ENCODE results near the gene KIF5C. TPM values are rescaled to one million over a fixed set of nuclear protein-coding genes. Genes with fewer than 3 reads are reported as not detected.

Gene KIF5C
- total RNA-seq, 1 donor from 2014 or later = 13.3 TPM

DNA sequence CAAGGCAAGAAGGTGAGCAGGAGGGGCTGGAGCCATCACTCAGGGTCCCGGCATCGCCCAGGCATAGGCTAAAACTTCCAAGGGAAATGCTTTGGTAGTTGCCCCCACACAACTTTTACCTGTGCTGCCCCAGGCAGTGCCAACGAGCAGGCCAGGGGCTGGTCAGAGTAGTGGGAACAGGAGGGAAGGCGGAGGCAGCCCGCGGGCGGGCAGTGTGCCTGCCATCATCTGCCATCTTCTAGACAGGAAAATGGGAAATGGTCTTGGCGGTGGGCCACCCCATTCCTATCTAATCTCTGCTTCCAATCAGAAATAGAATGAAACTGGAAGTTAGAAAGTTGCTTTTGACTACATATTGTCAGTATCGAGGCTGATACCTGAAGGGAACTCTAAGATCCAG, 137.5 kb downstream of the KIF5C start:
- Histone ChIP-seq H3K4me1 (no peaks in the 10 kb centered on the region), H3K27ac (no peak overlapping the region), H3K27me3 (no peaks in the 10 kb centered on the region), H3K36me3 (no peaks in the 10 kb centered on the region), H3K9me3 (no peaks in the 10 kb centered on the region), H3K4me3 (no peak overlapping the region)
- intact Hi-C loops (cut with DNase I) = no loop called here
- TF ChIP-seq, protein P1, sequence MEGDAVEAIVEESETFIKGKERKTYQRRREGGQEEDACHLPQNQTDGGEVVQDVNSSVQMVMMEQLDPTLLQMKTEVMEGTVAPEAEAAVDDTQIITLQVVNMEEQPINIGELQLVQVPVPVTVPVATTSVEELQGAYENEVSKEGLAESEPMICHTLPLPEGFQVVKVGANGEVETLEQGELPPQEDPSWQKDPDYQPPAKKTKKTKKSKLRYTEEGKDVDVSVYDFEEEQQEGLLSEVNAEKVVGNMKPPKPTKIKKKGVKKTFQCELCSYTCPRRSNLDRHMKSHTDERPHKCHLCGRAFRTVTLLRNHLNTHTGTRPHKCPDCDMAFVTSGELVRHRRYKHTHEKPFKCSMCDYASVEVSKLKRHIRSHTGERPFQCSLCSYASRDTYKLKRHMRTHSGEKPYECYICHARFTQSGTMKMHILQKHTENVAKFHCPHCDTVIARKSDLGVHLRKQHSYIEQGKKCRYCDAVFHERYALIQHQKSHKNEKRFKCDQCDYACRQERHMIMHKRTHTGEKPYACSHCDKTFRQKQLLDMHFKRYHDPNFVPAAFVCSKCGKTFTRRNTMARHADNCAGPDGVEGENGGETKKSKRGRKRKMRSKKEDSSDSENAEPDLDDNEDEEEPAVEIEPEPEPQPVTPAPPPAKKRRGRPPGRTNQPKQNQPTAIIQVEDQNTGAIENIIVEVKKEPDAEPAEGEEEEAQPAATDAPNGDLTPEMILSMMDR (IDR thresholded peaks at IDR 0.05) = no peak
- TF ChIP-seq POLR2AphosphoS5 (IDR thresholded peaks at IDR 0.05; ENCODE audit: insufficient read depth in 1 of 2, low read depth in 1 of 2) (no peak), POLR2A (IDR thresholded peaks at IDR 0.05) (no peak)
- no peak for DNase-seq (ENCODE audit: extremely low spot score in 2 of 2)

DNA sequence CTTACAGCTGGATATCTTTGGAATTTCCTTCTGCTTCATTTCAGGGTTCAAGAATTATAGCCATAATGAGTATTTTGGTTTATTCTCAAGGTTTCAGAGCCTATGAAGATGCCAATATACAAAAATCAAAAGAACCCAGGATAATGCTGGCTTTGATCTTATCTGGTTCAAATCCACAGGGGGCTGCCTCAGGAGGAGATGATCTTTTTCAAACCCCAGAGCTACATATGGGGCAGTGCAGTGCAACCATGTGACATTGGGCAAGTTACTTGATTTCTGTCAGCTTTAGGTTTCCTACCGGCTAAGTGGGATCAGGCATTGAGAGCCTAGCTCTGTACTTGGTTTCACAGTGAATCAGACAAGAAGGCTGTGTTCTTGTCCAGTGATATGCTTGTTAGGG, 140.5 kb downstream of the KIF5C start:
- intact Hi-C loops (cut with DNase I) = loop anchor here (5.0 kb wide), 1 partner anchor 547 kb away; no protein-coding TSS in a partner anchor

DNA sequence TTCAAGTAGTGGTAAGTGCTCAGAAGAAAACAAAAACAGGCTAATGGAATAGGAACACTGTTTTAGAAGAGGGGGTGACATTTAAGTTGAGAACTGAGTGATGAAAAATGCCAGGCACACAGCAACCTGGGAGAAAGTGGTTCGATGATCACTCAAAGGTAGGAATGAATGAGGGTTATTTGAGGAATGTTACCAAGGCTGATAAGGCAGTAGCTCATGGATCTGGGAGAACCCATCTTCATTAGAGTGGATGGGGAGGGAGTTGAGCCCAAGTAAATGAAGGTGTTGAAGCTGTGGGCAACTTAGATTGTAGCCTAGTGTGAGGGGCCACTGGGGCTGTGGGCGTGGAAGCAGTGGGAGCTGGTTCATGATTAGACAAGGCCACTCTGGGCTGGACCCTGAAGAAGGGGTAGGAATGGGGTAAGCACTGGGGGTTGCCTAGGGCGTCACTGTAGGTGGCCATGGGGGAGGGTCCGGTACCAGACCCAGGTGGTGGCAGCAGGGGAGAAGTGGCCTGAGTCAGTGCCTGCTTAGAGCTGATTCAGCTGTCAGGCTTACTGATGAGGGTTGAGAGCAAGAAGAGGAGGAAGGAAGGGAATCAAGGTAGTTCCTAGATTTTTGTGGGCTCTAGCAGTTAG, 141.0 kb downstream of the KIF5C start:
- no peaks in the 10 kb centered on the region for H3K9me3 ChIP-seq
- no peaks in the 10 kb centered on the region for H3K27me3 ChIP-seq
- no peak overlapping the region for H3K27ac ChIP-seq
- no peak for DNase-seq (ENCODE audit: extremely low spot score in 2 of 2)
- intact Hi-C loops (cut with DNase I) = loop anchor here (5.0 kb wide), 1 partner anchor 546 kb away; no protein-coding TSS in a partner anchor
- no peaks in the 10 kb centered on the region for H3K36me3 ChIP-seq
- no peak overlapping the region for H3K4me3 ChIP-seq
- TF ChIP-seq POLR2A (IDR thresholded peaks at IDR 0.05) = no peak
- TF ChIP-seq, protein P1 (IDR thresholded peaks at IDR 0.05) = no peak
- TF ChIP-seq POLR2AphosphoS5 (IDR thresholded peaks at IDR 0.05; ENCODE audit: insufficient read depth in 1 of 2, low read depth in 1 of 2) = no peak
- no peaks in the 10 kb centered on the region for H3K4me1 ChIP-seq

More for the DNA sequence above, 140.5 kb downstream of the KIF5C start:
- H3K9me3 ChIP-seq = no peaks in the 10 kb centered on the region
- no peak overlapping the region for H3K27ac ChIP-seq
- H3K36me3 ChIP-seq = no peaks in the 10 kb centered on the region
- no peaks in the 10 kb centered on the region for H3K4me1 ChIP-seq
- DNase-seq (ENCODE audit: extremely low spot score in 2 of 2) = no peak
- H3K4me3 ChIP-seq = no peak overlapping the region
- TF ChIP-seq POLR2A (IDR thresholded peaks at IDR 0.05) (no peak), POLR2AphosphoS5 (IDR thresholded peaks at IDR 0.05; ENCODE audit: insufficient read depth in 1 of 2, low read depth in 1 of 2) (no peak)
- TF ChIP-seq, protein P1 (IDR thresholded peaks at IDR 0.05) = no peak
- no peaks in the 10 kb centered on the region for H3K27me3 ChIP-seq

GRCh38 chr2:149017116-149017985, 142.3 kb downstream of the KIF5C start:
- H3K9me3 ChIP-seq = no peaks in the 10 kb centered on the region
- DNase-seq (ENCODE audit: extremely low spot score in 2 of 2) = no peak
- no peak overlapping the region for H3K4me3 ChIP-seq
- H3K27ac ChIP-seq = no peak overlapping the region
- intact Hi-C loops (cut with DNase I) = loop anchor here (5.0 kb wide), 1 partner anchor 545 kb away; no protein-coding TSS in a partner anchor
- TF ChIP-seq, protein P1 (IDR thresholded peaks at IDR 0.05) = peak; percentile 43 to 88 (median 72)
- TF ChIP-seq POLR2A (IDR thresholded peaks at IDR 0.05) (no peak), POLR2AphosphoS5 (IDR thresholded peaks at IDR 0.05; ENCODE audit: insufficient read depth in 1 of 2, low read depth in 1 of 2) (no peak)
- H3K27me3 ChIP-seq = no peaks in the 10 kb centered on the region
- no peaks in the 10 kb centered on the region for H3K36me3 ChIP-seq
- no peaks in the 10 kb centered on the region for H3K4me1 ChIP-seq
